ENCODE data around the gene TMOD3.
"Not testable (repeated sequence)": the region's sequence is repeated elsewhere in the genome, so short reads cannot be mapped to it uniquely, and the experiment has no call there.

DNA sequence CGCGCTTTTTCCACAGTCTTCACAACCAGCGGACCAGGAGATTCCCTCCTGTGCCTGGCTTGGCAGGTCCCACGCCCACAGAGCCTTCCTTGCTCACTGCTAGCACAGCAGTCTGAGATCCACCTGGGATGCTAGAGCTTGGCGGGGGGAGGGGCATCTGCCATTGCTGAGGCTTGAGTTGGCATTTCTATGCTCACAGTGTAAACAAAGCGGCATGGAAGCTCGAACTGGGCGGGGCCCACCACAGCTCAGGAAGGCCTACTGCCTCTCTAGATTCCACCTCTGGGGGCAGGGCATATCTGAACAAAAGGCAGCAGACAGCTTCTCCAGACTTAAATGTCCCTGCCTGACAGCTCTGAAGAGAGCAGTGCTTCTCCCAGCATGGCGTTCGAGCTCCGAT lies 42.3 kb upstream of the TMOD3 start:
- TF ChIP-seq, protein P1, sequence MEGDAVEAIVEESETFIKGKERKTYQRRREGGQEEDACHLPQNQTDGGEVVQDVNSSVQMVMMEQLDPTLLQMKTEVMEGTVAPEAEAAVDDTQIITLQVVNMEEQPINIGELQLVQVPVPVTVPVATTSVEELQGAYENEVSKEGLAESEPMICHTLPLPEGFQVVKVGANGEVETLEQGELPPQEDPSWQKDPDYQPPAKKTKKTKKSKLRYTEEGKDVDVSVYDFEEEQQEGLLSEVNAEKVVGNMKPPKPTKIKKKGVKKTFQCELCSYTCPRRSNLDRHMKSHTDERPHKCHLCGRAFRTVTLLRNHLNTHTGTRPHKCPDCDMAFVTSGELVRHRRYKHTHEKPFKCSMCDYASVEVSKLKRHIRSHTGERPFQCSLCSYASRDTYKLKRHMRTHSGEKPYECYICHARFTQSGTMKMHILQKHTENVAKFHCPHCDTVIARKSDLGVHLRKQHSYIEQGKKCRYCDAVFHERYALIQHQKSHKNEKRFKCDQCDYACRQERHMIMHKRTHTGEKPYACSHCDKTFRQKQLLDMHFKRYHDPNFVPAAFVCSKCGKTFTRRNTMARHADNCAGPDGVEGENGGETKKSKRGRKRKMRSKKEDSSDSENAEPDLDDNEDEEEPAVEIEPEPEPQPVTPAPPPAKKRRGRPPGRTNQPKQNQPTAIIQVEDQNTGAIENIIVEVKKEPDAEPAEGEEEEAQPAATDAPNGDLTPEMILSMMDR (IDR thresholded peaks at IDR 0.05): not testable (repeated sequence)
- not testable (repeated sequence) for TF ChIP-seq POLR2A (IDR thresholded peaks at IDR 0.05)
